Uterus (tissue), 2 donors: Measurements from ENCODE around the gene NCOR2.

Experiments used
- POLR2A ChIP-seq, 2 donors: fragments of 450-650 bp; IDR thresholded peaks; one replicate each; pipeline ENCODE4 v1.6.1; 2016; ENCODE audit warnings: antibody characterized with exemption in 2 of 2, mild to moderate bottlenecking in 1 of 2, moderate library complexity in 1 of 2
- TF ChIP-seq, protein P1 (sequence below), 4 experiments: fragments of 200-600 bp in 2 of 4; fragments of 450-650 bp in 2 of 4; sonication (generic) in 2 of 4; IDR thresholded peaks; one replicate each; pipeline ENCODE4 v1.5.1; 2016 to 2019; ENCODE audit warnings: antibody characterized with exemption in 4 of 4, mild to moderate bottlenecking in 2 of 4, moderate library complexity in 1 of 4

DNA sequence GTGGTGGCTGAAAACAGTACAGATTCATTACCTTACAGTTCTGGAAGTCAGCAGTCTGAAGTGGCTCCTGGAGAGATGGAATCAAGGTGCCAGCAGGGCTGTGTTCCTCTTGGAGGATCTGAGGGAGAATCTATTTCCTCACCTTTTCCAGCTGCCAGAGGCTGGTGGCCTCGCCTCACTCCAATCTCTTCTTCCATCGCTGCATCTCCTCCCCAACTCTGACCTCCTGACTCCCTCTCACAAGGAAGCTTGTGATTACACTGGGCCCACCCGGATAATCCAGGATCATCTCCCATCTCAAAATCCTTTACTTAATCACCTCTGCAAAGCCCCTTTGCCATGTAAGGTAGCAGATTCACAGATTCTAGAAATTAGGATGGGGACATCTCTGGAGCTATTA lies 11.4 kb upstream of the NCOR2 start:
- TF ChIP-seq POLR2A (IDR thresholded peaks at IDR 0.05) = no peak
- TF ChIP-seq, protein P1, sequence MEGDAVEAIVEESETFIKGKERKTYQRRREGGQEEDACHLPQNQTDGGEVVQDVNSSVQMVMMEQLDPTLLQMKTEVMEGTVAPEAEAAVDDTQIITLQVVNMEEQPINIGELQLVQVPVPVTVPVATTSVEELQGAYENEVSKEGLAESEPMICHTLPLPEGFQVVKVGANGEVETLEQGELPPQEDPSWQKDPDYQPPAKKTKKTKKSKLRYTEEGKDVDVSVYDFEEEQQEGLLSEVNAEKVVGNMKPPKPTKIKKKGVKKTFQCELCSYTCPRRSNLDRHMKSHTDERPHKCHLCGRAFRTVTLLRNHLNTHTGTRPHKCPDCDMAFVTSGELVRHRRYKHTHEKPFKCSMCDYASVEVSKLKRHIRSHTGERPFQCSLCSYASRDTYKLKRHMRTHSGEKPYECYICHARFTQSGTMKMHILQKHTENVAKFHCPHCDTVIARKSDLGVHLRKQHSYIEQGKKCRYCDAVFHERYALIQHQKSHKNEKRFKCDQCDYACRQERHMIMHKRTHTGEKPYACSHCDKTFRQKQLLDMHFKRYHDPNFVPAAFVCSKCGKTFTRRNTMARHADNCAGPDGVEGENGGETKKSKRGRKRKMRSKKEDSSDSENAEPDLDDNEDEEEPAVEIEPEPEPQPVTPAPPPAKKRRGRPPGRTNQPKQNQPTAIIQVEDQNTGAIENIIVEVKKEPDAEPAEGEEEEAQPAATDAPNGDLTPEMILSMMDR (IDR thresholded peaks at IDR 0.05) = no peak
